ENCODE data around the gene FAM53B.

DNA sequence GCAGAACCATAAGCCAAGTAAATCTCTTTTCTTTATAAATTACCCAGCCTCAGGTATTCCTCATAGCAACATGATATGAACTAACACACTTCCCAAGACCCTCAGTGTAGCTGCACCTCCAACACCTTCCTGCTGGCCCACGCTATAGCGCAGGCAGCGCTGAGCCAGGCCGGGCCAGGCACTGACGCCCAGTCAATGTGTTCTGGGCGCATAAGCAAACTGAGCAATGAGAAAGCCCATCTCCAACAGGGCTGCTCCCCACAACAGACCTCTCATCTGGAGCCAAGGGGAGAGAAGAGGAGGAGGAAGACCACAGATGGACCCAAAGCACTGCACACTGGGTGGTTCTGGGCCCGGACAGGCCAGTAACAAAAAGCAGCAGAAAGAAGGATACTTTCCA, 40.8 kb downstream of the FAM53B start:
- TF ChIP-seq GATA2 (IDR thresholded peaks at IDR 0.05; ENCODE audit: low read depth, low read length): no peak
- no peak for TF ChIP-seq GATA3 (IDR thresholded peaks at IDR 0.05; ENCODE audit: low read depth, low read length)

Measured in SH-SY5Y (cell line).